Osteocyte (in vitro differentiated cells): ENCODE data around the gene PAPLN. TPM values are rescaled to one million over a fixed set of nuclear protein-coding genes. Genes with fewer than 3 reads are reported as not detected.

ENCODE experiments used
- DNase-seq: peaks from one replicate; pipeline ENCODE4 v3.0.0; 2021; ENCODE audit warnings: mixed read lengths; ENCODE audit not compliant: unreplicated experiment; ENCODE audit errors: extremely low spot score
- H3K27ac Mint-ChIP-seq: one replicate; pipeline ENCODE4 v1.8.0; 2021; ENCODE audit warnings: mild to moderate bottlenecking, mixed read lengths; ENCODE audit not compliant: unreplicated experiment
- H3K27me3 Mint-ChIP-seq: one replicate; pipeline ENCODE4 v1.8.0; 2021; ENCODE audit warnings: mixed read lengths; ENCODE audit not compliant: unreplicated experiment
- H3K36me3 Mint-ChIP-seq: one replicate; pipeline ENCODE4 v1.8.0; 2021; ENCODE audit warnings: mixed read lengths; ENCODE audit not compliant: unreplicated experiment
- H3K4me1 Mint-ChIP-seq: one replicate; pipeline ENCODE4 v1.8.0; 2021; ENCODE audit warnings: mixed read lengths; ENCODE audit not compliant: unreplicated experiment
- H3K4me3 Mint-ChIP-seq: one replicate; pipeline ENCODE4 v1.8.0; 2021; ENCODE audit warnings: mild to moderate bottlenecking, moderate library complexity, mixed read lengths; ENCODE audit not compliant: unreplicated experiment
- H3K9me3 Mint-ChIP-seq: one replicate; pipeline ENCODE4 v1.8.0; 2021; ENCODE audit warnings: mixed read lengths; ENCODE audit not compliant: unreplicated experiment
- total RNA-seq: library from RNA; stranded (reverse); gene quantifications from 2 replicates; pipeline ENCODE4 v1.2.1, GENCODE V29; 2021
- TF ChIP-seq, protein P1 (sequence below): fragments of 200-600 bp; sonication (generic); IDR thresholded peaks from 2 replicates; pipeline ENCODE4 v1.5.0; 2021; ENCODE audit warnings: antibody characterized with exemption, mild to moderate bottlenecking, moderate library complexity

PAPLN gene
- total RNA-seq, 1 donor from 2014 or later: 44.3 TPM

DNA sequence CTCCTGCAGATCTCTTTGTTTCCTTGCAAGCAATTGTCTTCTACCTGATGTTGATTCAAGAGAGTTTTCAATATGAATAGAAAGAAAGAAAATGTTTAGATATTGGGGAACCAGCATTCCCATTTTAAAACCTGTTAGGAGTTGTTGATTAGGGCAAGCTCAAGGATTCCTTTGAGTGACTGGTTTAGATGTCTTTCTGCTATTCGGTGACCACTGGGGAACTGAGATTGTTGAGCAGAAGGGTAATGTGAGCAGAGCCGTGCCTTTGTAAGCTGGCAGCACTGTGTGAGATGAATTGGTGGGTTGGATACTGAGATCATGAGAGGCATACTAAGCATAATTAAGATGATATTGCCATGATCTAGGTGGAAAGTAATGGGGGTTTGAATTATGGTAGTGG is 39.1 kb upstream of the PAPLN start:
- TF ChIP-seq, protein P1, sequence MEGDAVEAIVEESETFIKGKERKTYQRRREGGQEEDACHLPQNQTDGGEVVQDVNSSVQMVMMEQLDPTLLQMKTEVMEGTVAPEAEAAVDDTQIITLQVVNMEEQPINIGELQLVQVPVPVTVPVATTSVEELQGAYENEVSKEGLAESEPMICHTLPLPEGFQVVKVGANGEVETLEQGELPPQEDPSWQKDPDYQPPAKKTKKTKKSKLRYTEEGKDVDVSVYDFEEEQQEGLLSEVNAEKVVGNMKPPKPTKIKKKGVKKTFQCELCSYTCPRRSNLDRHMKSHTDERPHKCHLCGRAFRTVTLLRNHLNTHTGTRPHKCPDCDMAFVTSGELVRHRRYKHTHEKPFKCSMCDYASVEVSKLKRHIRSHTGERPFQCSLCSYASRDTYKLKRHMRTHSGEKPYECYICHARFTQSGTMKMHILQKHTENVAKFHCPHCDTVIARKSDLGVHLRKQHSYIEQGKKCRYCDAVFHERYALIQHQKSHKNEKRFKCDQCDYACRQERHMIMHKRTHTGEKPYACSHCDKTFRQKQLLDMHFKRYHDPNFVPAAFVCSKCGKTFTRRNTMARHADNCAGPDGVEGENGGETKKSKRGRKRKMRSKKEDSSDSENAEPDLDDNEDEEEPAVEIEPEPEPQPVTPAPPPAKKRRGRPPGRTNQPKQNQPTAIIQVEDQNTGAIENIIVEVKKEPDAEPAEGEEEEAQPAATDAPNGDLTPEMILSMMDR: no peak
- Mint-ChIP-seq H3K4me3 (no peak overlapping the region), H3K9me3 (no peaks in the 10 kb centered on the region), H3K27me3 (no peaks in the 10 kb centered on the region), H3K36me3 (peaks cover 59% of the 10 kb centered on the region), H3K4me1 (no peaks in the 10 kb centered on the region), H3K27ac (no peak overlapping the region)
- DNase-seq: no peak

DNA sequence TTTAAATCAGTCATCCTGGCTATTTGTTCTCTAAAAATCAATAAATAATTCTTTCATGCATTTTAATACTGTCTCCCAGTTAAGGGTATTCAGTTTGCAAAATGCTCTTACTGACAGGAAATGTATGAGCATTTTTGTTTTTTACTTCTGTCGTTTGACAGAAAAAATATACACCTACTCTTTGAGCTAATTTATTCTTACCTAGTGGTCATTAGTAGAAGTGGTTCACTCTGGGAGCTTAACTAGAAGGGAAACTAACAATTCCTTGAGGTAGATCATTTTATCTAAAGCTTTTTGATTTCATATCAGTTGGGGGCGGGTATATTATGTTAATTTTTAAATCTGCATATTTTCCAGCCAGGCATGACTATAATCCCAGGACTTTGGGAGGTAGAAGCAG is 33.8 kb upstream of the PAPLN start:
- no peak overlapping the region for H3K27ac Mint-ChIP-seq
- peaks cover 57% of the 10 kb centered on the region for H3K36me3 Mint-ChIP-seq
- no peaks in the 10 kb centered on the region for H3K4me1 Mint-ChIP-seq
- H3K9me3 Mint-ChIP-seq: no peaks in the 10 kb centered on the region
- no peak for DNase-seq
- no peak overlapping the region for H3K4me3 Mint-ChIP-seq
- H3K27me3 Mint-ChIP-seq: no peaks in the 10 kb centered on the region
- TF ChIP-seq, protein P1: no peak

DNA sequence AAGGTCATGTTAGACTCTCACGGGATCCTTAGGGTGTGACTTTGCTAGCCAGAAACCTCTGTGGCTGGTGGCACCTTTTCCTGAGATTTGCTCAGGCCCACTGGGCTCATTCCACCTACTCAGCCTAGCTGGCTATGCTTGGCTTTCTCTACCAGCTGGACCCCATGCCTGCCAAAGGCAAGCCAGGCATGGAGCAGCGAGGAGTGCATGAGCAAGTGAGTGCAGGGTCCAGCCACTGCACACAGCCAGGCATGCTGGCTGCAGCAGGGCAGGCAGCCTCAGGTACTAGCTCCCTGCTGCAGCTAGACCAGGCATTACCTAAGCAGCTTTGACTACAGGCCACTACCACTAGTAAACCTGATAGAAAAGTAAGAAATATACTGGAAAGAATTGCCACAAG is 29.7 kb upstream of the PAPLN start:
- Mint-ChIP-seq H3K27ac (no peak overlapping the region), H3K36me3 (peaks cover 36% of the 10 kb centered on the region), H3K27me3 (no peaks in the 10 kb centered on the region), H3K4me3 (no peak overlapping the region), H3K4me1 (peaks cover 23% of the 10 kb centered on the region), H3K9me3 (no peaks in the 10 kb centered on the region)
- no peak for DNase-seq
- TF ChIP-seq, protein P1: no peak

DNA sequence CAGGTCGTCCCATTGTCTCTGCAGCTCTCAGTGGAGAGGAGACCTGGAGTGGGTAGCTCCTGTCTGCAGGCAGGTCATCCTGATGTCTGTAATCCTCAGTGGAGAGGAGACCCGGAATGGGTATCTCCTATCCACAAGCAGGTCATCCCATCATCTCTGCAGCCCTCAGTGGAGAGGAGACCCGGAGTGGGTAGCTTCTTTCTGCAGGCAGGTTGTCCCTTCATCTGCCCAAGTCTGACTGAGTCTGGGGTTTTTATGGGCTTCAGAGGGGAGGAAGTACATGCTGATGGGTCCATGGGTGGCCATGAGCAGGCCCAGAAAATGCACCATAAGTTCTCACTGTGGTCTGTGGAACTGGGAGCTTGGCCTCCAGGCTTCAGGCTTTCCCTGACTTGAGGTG is 28.9 kb upstream of the PAPLN start:
- H3K9me3 Mint-ChIP-seq: no peaks in the 10 kb centered on the region
- H3K36me3 Mint-ChIP-seq: peaks cover 37% of the 10 kb centered on the region
- no peak overlapping the region for H3K27ac Mint-ChIP-seq
- no peak overlapping the region for H3K4me3 Mint-ChIP-seq
- DNase-seq: no peak
- TF ChIP-seq, protein P1: no peak
- peaks cover 23% of the 10 kb centered on the region for H3K4me1 Mint-ChIP-seq
- H3K27me3 Mint-ChIP-seq: no peaks in the 10 kb centered on the region

DNA sequence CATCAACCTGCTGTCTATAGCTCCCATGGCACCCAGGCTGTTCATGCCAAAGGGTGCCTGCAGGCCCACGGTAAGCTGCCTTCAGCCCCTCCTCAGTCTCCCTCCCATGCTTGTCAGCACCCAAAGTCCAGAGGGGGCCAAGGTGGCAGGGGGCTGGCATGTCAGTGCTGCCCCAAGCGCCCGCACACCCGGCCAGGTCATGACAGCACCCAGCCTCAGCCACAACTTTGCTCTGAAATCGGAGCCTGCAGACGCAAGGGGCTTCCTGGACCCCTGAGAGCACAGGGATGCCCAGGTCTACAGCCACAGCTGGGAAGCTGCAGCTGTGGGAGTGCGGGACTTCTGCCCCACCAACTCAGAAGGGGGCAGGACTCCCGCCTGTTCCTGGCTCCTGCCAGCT is 28.5 kb upstream of the PAPLN start:
- Mint-ChIP-seq H3K27me3 (no peaks in the 10 kb centered on the region), H3K36me3 (peaks cover 38% of the 10 kb centered on the region), H3K9me3 (no peaks in the 10 kb centered on the region), H3K27ac (no peak overlapping the region), H3K4me1 (peaks cover 23% of the 10 kb centered on the region), H3K4me3 (no peak overlapping the region)
- no peak for DNase-seq
- TF ChIP-seq, protein P1: no peak
